ENCODE data around the gene FOXJ3.
A peak's percentile ranks its signal among the peaks of the same experiment; 100 is the strongest.

Gene FOXJ3

DNA sequence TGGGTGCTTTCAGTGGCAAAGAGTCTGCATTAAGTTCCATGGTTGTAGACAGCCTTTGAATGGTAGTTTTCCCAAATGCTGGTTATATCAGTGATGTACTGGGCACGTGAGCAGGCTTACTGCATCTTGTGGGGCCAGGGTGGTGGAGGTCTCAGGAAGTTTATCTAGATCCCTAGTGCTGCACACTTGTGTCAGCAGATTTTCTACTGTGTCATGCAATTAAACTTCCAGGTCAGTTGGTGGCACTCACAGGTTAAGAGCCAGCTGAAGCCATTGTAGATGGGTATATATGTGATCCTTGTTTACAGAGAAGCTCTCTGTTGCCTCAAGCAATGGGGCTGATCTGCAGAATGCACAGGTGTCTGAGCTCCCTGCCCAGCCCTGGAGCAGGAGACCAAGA is 33.0 kb downstream of the FOXJ3 start:
- DNase-seq, result no peak

DNA sequence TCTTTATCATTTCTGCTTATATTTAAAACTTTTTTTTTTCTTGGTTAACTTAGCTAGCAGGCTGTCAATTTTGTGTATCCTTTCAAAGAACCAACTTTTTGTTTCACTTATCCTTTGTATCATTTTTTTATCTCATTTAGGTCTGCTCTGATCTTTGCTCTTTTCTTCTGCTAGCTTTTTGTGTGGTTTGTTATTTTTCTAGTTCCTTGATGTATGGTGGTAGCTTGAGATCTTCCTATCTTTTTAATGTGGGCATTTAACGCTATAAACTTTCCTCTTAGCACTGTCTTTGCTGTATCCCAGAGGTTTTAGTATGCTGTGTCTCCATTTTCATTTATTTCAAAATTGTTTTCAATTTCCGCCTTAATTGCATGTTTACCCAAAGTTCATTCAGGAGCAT is 36.5 kb downstream of the FOXJ3 start:
- no peak for DNase-seq

DNA sequence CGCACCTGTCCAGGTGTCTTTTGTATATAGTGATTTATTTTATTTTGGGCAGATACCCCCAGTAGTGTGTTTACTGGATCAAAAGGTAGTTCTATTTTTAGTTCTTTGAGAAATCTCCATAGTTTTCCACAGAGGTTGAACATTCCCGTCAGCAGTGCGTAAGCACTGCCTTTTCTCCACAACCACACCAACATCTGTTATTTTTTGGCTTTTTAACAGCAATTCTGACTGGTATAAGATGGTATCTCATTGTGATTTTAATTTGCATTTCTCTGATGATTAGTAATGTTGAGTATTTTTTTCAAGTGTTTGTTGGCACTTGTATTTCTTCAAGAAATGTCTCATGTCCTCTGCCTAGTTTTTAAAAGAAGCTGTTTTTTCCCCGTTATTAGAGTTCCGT is 39.2 kb downstream of the FOXJ3 start:
- no peak for DNase-seq

DNA sequence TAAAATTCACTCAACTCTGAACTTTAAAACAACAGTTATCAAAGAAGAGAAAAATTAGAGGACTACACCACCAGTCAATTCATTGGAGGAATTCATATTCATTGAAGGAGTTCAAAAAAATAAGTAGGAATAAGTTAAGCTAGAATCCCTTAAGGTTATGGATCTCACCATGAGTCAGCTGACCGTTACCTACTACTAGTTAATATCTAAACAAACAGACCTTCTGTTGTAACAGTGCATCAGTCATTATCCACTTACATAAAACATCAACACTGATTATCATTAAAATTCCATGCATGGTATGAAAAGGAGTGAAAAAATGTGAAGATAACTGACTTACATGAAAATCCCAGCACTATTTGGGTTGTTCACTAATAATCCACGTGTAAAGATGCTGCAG is 44.9 kb downstream of the FOXJ3 start:
- DNase-seq, result no peak

DNA sequence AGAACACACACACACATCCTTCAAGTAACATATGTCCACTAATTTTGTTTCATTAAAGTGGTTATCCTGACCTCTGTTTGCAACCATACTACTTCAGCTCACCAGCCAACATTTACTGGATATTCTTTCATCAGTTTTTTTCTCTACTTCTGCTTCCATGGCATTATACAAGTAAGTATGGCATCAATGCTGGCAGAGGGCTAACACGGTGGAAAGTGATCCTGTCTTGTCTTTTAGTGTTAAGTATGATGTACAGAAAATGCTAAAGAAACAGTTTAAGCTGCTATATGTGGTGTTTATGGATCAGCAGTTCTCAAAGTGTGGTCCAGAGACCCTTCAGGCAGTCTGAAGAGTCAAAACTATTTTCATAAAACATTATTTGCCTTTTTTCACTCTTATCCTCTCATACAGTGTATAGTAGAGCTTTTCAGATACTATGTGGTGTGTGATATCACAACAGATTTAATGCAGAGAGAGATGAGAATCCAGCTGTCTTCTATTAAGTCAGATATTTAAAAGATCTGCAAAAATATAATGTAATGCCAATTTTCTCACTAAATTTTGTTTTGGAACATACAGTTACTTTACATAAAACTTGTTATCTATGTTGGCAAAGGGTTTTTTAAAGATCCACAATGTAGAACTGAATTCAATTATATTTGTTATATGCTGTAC is 46.6 kb downstream of the FOXJ3 start:
- no peak for DNase-seq

DNA sequence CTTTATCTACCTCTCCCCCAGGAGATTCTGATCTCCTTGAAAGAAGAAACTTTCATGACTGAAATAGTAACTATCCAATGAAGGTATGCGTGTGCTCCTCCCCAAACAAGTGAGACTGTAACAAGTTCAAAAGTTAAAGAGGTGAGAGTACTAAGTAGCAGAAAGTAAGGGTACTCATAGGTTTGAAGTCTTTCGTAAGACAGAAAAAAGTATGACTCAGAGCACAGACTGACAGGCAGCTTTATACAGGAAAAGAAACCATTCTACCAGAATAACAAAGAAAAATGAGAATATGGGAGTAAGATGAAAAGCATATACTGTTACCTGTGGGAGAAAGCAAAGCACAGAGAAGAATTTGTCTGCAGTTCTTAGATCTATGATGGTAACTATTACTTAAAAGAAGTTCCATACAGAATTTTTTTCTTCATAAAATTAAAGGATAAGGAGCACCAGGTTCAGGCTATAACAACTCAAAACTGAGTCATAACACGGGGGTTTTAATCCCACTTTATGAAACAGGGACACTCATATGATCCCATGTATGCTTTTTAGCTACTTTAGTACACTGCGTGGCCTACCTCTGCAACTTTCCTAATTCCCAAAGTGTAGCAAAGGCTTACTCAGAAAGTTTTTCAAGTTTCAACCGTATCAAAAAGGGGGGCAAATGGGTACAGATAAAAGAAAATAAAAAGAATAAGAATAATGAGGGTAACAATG is 52.0 kb downstream of the FOXJ3 start:
- no peak for DNase-seq

DNA sequence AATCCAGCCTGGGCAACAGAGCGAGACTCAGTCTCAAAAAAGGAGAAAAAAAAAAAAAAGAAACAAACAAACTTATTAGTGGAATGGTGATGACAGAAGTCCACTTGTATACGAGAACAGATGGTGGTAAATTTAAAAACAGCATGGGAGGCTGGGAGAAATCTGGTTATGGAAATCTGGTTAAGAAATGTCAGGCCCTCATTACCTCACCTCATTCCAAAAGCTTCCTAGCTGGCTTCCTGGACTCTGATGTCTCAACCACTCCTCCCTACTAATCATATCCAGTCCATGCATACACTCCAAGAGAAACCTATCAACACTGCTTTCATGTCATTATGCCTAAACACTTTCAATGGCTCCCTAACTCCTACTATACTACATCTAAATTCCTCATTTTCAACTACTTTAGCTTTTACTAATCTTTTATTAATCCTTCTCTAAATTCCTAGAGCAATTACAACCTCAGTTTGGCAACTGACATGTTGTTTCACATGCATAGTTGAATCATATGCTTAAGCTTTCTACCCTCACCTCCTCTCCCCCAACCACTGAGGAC is 52.9 kb downstream of the FOXJ3 start:
- peak; percentile 8 for DNase-seq

DNA sequence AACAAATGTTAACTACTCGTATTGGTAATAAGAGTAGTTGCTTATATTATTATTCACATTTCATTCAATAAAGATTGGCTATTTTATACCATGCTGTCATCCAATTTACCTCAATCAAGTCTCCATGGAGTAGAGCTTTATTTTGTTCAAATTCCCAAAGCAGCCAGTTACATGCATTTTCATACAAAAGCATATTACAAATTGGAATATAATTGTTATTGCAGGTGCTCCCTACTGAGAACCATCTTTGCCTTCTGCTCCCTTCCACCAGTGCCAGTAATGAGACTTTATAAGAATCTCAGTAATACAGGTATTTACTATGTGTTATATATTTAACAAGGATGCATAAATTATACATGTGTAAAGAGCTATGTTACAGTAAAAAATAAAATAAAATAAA is 54.2 kb downstream of the FOXJ3 start:
- no peak for DNase-seq

DNA sequence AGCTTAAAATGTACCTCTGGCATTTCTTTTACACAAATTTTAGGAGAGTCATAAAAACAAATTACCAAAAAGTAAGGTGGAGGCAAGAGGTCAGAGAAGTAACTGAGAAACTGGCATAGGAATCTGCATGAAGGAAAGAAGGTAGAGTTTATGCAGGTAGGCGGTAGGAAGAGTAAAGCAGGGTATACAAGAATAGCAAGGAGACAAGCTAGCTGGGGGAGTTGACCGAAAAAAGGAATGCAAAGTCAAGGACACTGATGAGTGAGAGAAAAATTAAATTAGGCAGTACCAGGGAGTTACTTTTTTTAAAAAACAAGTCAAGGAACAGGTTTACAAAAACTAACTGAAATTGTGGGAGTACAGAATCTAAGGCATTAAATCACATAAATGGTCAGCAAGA is 56.0 kb downstream of the FOXJ3 start:
- DNase-seq, result no peak

DNA sequence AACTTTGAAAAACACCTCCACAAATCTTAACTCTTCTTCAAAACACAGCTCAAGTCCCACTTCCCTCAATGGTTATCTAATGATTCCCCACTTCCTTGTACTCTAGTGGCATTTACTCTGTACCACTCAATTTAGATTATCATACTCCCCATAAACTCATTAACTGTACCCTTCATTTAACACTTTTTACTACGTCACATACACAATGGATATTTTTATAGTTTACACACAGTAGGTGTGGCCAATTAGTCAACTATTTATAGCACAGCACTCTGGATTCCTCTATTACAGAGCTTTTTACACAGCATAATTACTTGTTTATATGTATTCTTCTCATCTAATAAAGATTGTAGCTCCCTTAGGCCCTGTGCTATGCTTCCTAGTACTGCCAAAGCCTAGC is 62.1 kb downstream of the FOXJ3 start:
- DNase-seq, result no peak

DNA sequence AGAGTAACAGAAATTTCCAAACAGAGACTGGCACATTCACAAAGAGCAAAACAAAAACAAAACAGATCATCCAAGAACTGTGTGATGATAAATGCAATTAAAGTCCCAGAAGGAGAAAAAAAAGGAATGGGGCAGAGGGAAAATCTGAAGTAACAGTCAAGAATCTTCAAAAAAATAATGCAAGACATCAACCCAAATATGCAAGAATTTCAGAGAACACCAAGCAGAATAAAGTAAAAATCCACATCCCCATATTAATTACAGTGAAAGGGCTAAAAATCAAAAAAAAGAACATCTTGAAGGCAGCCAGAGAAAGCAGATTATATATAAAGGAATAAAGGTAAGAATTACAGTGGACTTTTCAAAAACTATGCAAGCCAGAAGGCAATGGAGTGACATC is 67.1 kb downstream of the FOXJ3 start:
- DNase-seq, result no peak

DNA sequence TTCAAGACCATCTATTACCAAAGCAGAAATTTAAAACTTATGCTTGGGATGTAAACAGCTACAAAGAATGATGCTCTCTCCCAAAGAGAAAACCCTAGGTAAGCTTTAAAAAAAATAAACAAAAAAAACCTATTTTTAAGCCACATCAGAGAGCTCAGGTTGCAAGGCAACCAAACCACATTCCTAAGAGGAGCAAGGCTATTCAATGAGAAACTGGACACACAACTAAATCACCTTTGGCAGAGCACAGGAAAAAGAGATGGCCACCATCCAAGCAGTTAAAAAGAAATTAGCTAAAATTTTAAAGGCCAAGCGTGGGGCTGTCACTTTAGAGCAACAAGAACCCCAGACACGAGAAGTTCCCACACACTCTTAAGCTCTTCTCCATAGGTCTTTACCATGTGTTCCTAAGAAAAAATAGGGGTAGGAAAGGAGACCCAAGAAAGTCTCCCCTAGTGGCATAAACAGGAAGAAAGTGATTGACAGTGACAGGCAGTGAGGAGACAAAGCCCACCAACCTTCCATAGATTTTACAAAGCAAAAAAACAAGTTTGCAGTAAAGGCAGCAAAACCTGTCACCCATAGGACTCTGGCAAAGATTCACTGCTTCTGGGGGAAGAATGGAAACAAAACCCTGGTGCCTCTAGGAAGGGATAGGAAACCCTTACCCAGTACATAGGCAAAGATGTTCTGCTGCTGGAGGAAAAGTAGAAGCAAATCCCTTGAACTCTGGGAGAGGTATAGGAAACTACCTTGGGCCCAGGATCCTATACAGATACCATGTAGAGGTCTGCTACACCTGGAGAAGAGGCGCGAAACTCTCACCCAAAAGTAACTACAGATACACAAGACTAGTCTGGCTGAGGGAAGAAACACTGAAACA is 68.5 kb downstream of the FOXJ3 start:
- DNase-seq, result no peak

DNA sequence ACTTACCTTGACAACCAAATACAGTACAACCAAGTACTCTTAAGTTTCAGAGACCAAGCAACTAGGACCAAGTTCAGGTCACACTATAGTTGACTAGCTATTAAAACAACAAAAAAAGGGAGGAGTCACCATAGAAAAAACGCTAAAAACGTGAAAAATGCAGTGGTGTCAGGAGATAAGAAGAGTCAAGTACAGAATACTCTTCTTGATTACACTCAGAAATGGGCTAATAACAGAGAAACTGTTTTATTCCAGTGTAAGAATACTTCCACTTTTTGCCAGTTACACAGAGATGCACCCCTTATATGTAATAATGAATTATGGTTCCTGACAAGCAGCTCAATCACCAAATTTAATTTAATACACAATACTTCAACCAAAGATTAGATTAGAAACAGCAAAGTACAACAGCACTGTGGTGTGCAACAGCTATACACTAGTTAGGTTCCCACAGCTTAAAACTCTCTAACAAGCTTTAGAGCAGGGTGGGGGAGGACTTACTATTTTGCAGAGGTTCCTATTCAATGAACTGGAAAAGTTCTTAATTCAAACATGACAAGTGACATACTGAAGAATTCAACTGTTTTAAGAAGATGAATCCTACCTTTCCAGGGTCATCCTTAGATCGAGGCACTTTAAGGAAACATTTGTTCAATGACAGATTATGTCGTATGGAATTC is 70.4 kb downstream of the FOXJ3 start:
- DNase-seq, result no peak

DNA sequence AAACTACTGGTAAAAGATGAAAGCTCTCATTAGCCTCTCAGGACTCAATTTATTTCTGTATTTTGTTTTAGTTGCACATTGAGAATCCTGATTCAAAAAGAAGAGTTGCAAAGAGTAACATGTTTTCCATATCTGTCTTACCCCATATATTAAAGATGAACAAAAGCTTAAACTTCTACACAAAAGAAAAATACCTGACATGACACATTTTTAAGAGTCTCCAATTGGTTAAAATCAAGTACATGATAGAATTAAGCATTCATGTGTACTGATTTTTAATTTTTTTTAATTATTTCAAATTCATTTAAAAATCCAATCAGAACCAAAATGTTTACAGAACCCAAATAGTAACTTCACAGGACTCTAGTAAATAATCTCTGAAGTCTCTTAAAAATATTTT is 72.0 kb downstream of the FOXJ3 start:
- no peak for DNase-seq

DNA sequence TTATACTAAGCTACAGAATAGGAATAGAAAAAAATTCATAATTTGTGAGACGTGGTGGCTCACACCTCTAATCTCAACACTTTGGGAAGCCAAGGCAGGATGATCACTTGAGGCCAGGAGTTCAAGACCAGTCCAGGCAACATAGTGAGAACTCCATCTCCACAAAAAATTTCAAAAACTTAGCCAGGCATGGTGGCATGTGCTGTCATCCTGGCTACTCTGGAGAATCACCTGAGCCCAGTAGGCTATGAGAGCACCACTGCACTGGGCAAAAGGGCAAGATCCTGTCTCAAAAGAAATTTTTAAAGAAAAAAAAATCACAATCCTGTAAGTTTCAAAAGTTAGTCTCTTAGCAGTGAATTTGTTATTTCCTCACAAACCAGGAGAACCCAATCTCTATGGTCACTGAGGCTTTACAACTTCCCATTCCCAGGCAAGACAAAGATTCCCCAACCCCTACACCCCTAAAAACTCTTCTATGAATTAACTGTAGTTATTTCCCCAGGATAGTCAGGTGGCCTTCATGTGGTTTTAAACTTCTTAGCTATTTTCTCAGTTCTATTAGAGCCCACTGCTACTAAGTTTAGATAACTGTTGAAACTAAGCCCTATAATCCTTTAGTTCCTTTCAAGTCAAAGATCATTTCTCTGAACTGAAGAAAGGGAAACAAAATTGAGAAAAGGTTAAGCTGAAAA is 74.5 kb downstream of the FOXJ3 start:
- DNase-seq, result no peak

DNA sequence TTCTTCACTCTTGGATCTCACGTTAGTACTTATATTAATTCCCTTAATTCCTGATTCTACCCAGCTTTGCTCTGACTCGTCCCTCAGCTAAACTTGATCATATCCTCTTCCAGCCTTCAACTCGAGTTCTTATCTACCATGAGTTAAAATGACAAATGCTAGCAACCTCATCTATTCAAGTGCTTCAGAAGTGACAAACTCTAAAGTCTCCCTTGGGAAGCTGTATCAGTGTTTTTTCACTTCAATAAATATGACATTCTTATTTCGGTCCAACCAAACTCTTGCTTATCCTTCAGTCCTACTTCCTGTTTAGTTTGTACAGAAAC is 75.3 kb downstream of the FOXJ3 start:
- DNase-seq, result no peak

DNA sequence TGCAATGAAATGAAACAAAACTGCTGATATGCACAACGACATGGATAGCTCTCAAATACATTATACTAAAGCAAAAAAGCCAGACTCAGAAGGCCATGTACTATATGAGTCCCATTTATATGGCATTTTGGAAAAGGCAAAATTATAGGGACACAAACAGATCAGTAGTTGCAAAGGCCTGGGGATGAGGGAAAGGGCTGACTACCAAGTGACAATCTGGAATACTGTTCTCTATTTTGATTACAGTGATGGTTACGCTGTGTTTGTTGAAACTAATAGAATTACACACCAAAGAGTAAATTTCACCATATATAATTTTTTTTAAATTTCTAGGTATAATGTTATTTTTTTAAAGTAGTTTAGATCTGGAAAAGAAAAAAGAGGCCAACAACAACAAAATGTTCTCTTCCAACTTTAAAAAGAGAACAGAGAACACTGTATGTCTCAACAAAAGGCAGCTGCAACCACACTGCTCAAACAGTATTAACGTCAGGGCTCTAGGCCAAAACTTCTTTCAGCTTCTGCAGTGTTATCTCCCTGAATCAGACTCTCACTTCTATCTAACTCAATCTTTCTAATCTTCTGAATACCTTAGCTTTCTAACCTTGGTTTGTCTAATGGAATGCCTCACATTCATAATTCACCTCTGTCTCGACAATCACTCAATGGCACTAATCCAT is 75.8 kb downstream of the FOXJ3 start:
- no peak for DNase-seq

DNA sequence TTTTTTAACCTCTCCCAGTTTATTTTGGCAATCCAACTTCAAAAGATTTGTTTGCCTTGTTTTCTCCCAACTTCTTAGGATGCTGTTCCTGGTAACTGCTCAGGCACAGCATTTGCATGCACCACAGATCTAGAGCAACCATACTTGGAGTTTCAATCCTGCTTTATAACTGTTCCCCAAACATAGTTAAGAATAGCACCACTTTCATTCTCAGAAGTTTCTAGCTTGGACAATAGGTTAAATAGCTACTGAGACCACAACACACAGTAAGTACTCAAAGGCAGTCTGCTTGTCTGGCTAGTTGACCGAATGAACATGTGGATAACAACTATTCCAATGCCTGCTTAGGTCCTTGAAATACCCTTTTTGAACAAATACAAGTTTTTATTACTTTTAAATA is 76.8 kb downstream of the FOXJ3 start:
- no peak for DNase-seq

DNA sequence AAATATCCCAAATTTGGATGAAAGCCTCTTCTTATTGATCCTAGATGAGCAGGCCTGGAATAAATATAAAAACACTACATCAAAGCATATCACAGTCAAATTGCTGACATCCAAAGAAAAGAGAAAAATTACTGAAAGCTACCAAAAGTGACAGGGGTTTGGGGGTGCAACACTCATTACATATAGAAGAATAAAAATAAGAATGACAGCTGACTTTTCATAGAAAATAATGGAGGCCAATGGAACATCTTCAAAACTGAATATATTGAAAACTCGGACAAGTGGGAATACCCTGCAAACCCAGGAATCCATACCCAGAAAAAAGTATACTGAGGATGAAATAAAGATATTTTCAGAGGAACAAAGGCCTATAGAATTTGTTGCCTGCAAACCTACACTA is 84.0 kb downstream of the FOXJ3 start:
- DNase-seq, result no peak

DNA sequence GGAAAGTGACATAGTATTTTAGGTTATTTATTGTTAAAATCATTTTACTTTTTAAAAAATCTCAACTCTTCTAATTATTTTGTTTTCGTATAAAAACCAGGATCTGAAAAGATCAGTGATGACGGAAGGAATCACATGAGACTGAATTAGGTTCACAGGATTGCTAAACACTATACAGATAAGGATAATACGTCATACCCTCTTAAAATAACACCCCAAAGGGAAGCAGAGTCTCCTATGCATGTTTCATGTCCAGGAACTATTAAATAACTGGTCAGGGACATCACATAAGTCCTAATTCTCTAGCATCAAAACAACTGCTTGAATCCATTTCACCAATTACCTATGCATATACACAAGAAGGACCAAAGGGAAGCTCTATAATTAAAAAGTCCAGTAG is 84.9 kb downstream of the FOXJ3 start:
- no peak for DNase-seq

DNA sequence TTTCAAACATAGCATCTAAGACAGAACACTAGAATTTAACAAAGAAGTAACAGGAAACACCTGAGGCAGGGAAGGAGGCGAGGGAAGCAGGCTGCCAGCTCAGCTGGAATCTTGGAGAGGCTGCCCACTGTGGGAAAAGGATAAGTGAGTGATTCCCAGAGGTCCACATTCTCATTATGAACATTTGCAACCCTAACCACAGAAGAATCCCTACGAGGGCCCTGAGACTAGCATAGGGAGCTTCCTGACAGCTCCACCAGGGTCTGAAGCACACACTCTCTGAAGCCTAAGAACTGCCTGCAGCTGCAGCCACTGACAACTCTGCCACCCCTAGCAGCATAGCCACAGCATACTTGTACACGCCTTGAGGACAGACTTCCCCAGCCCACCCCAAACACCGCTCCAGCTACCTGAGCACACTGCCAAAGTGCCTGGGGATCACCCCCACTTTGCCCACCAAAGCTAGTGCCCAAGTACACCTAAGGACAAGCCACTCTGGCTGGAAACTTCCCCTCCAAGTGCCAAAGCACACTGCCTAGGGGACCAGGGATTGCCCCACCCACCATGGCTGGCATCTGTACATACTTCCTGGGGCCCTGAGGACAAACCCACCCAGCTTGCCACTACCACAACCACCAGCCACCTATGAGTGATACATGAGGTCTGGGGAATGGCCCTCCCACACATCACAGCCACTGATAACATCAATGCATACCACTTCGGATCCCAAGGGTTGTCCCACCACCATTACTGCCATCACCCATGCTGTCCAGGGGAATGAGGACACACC is 93.9 kb downstream of the FOXJ3 start:
- no peak for DNase-seq

Measured in NCI-H2171 (cell line).